Endothelial cell (in vitro differentiated cells): ENCODE results near the gene DAPK2. TPM values are rescaled to one million over a fixed set of nuclear protein-coding genes. Genes with fewer than 3 reads are reported as not detected.

ENCODE experiments used
- DNase-seq: peaks from one replicate; pipeline ENCODE4 v3.0.0; 2021; ENCODE audit warnings: low spot score
- H3K27ac Mint-ChIP-seq: one replicate; pipeline ENCODE4 v1.8.0; 2021; ENCODE audit warnings: mixed read lengths, inconsistent platforms; ENCODE audit not compliant: unreplicated experiment
- H3K27me3 Mint-ChIP-seq: one replicate; pipeline ENCODE4 v1.8.0; 2021; ENCODE audit warnings: mild to moderate bottlenecking, moderate library complexity, mixed read lengths, inconsistent platforms; ENCODE audit not compliant: unreplicated experiment
- H3K36me3 Mint-ChIP-seq: one replicate; pipeline ENCODE4 v1.8.0; 2021; ENCODE audit warnings: mild to moderate bottlenecking, low read depth, mixed read lengths, inconsistent platforms; ENCODE audit not compliant: unreplicated experiment
- H3K4me1 Mint-ChIP-seq: one replicate; pipeline ENCODE4 v1.8.0; 2021; ENCODE audit warnings: mild to moderate bottlenecking, mixed read lengths, inconsistent platforms; ENCODE audit not compliant: unreplicated experiment
- H3K4me3 Mint-ChIP-seq: one replicate; pipeline ENCODE4 v1.8.0; 2021; ENCODE audit warnings: mild to moderate bottlenecking, mixed read lengths, inconsistent platforms; ENCODE audit not compliant: unreplicated experiment
- H3K9me3 Mint-ChIP-seq: one replicate; pipeline ENCODE4 v1.8.0; 2021; ENCODE audit warnings: mixed read lengths, inconsistent platforms; ENCODE audit not compliant: unreplicated experiment
- CTCF ChIP-seq: fragments of 200-600 bp; sonication (generic); IDR thresholded peaks from one replicate; pipeline ENCODE4 v1.5.0; 2021; ENCODE audit warnings: antibody characterized with exemption; ENCODE audit not compliant: unreplicated experiment
- total RNA-seq: library from RNA; stranded (reverse); fragmentation: NEBNext Ultra II Directional; extraction: Animal tissue kit (Norgen Biotek cat#: 25700); gene quantifications from one replicate; pipeline ENCODE4 v1.2.1, GENCODE V29; 2021; ENCODE audit not compliant: unreplicated experiment

The DAPK2 gene
- total RNA-seq, 1 donor from 2014 or later = 10.0 TPM

DNA sequence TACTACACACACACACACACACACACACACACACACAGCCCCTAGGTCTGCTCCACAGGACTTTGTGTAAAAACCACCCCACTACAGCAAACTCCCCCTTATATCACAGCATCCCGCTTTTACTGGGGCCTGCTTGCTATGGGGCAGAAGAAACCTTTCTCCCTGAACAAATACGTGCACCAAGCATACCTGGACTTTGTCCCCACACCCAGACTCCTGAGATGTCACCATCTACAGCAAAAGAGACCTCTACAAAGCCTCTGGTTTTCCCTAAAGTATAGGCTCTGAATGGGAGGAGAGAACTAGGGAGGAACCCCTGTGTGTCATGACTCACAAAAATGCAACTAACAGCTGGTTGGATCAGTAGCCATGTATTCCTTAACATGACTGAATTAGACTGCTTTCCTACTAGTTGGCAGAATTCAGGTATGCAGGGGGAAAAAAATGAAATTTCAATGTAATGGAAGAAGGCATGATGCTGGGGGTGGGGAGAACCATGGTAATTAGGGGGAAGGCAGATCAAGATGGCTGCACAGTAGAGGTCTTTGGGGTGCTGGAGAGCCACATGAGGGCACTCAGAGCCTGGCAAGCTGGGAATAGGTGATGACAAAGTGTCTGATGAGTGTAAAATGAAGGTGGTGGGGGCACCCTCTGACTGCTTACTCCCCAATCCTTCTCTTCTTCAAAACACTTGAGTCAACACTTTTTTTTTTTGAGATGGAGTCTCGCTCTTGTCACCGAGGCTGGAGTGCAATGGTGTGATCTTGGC lies 45.9 kb downstream of the DAPK2 start:
- no peaks in the 10 kb centered on the region for H3K36me3 Mint-ChIP-seq
- H3K27ac Mint-ChIP-seq = no peak overlapping the region
- peaks cover 21% of the 10 kb centered on the region for H3K4me1 Mint-ChIP-seq
- H3K9me3 Mint-ChIP-seq = no peaks in the 10 kb centered on the region
- peaks cover 4% of the 10 kb centered on the region for H3K27me3 Mint-ChIP-seq
- no peak for TF ChIP-seq CTCF
- no peak overlapping the region for H3K4me3 Mint-ChIP-seq
- no peak for DNase-seq

DNA sequence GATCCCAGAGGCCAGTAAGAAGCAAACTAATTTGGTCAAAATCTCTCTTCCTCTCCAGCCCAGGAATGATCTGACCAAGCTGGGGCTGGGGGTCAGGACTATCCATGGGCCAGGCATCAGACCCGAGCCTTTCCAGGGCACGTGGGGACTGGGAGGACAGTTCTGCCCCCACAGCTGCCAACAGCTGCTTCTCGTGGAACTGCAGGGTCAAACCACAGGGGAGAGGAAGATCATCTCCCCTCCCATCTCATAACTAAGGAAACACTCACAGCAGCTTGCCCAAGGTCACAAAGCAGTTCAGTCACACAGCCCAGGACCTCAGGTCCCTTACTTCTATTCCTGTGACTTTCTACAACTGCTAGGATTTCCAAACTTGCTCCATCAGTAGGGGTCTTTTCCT lies 47.1 kb downstream of the DAPK2 start:
- no peak for DNase-seq
- Mint-ChIP-seq H3K9me3 (no peaks in the 10 kb centered on the region), H3K4me1 (peaks cover 18% of the 10 kb centered on the region), H3K4me3 (no peak overlapping the region), H3K27ac (no peak overlapping the region), H3K36me3 (no peaks in the 10 kb centered on the region), H3K27me3 (peaks cover 4% of the 10 kb centered on the region)
- TF ChIP-seq CTCF = no peak

DNA sequence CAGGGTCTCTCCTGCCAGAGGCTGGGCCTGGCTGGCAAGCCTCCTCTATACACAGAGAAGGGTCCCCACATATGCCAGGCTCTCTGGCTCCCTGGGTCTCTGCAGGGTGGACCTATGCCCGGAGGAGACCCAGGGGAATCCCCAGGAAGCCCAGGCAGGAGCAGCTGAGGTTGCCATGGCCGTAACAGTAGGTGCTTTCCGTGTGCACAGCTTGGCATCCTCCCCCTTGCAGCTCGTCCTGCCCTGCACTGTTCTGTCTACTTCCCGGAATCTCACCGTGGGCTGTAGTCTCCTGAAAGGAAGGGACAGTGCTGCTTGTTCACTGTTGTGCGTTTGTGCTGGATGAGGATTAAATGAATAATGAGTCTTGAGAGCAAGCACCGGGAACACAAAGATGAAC lies 47.8 kb downstream of the DAPK2 start:
- Mint-ChIP-seq H3K9me3 (no peaks in the 10 kb centered on the region), H3K4me3 (no peak overlapping the region), H3K27me3 (peaks cover 4% of the 10 kb centered on the region), H3K27ac (no peak overlapping the region), H3K4me1 (peaks cover 14% of the 10 kb centered on the region), H3K36me3 (no peaks in the 10 kb centered on the region)
- no peak for TF ChIP-seq CTCF
- no peak for DNase-seq

- Mint-ChIP-seq H3K27ac (no peak overlapping the region), H3K36me3 (no peaks in the 10 kb centered on the region), H3K27me3 (peaks cover 4% of the 10 kb centered on the region), H3K4me3 (no peak overlapping the region), H3K9me3 (no peaks in the 10 kb centered on the region), H3K4me1 (peaks cover 20% of the 10 kb centered on the region)
- no peak for TF ChIP-seq CTCF
- no peak for DNase-seq
These were observed 48.4 kb downstream of the DAPK2 start for GRCh38 chr15:63997715-63998442.

DNA sequence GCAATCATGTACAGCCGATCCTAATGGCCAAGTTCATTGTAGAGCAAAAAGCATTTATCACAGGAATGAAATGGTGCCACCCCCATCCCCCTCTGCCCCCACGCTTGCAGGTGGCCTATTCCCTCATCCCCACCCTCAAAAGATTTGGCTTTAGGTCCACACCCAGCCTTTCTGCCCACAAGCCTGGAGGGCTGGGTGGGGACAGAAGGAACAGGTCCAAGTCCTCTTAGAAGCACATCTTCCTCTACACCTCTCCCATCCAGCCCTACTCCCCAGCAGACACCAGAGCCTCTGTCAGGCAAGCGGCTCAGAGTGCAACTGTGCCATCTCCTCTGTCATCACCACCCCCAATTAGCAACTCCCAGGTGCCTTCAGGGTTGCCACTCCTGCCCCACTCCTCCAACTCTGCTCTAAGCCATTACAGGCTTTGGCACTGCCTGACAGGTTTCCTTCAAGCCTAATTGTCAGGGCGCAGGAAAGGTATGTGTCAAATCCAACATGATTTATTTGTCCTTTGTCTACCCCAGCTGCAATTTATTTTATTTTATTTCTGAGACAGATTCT lies 49.4 kb downstream of the DAPK2 start:
- Mint-ChIP-seq H3K27ac (no peak overlapping the region), H3K4me1 (peaks cover 30% of the 10 kb centered on the region), H3K4me3 (no peak overlapping the region), H3K9me3 (no peaks in the 10 kb centered on the region), H3K36me3 (no peaks in the 10 kb centered on the region), H3K27me3 (peaks cover 3% of the 10 kb centered on the region)
- DNase-seq = no peak
- TF ChIP-seq CTCF = no peak
